OCI-M2 (cell line): Measurements from ENCODE around the gene NFYA.

Experiments used
- DNase-seq: peaks from one replicate; lab custom pipeline; 2025; ENCODE audit not compliant: unreplicated experiment; lab: John Stamatoyannopoulos, UW

Gene NFYA

DNA sequence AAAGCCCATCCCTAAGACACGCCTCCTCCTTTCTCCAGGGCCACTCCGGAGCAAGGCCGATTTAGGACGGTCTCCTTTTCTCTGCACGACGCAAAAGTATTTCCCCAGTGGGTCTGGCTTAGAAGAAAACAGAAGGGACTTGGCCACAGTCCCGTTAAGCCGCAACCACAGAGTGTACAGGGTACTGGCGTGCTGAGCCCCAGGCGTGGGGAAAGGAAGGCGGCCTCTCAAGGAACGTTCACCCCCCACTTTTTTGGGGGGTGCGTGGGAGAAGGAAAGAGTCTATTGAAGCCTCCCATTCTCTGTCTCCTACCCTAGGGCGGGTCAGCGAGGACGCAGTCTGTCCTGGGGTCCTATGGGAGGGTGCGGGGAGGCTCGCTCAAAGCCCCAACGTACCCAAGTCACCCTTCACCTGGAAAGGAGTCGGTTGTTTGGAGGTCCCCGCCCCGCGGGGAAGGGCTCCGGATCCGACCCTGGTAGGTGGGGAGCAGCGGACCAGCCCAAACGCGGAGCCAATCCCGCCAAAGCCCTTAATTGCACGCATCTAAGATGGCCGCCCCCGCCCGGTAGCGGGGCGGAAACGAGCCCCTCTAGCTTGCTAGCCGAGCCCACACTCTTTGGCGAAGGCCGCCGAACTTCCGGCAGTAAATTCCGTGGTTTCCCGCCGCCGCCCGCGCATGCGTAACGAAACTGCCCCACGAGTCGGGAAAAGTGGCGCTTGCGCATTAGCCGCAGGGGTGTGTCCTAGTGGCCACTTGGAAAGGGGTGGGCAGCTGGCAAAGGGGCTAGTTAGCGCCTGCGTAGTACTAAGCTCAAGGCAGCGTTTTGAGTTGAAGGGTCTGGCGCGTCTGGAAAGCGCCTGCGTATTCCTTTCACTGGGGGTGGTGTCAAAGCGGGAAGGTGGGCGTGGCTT lies 595 bp upstream of the NFYA start, which contains the start of gene OARD1:
Gene OARD1, minus strand, starts transcription at position 434 of the 913 bp plus-strand sequence. CDS start 722 bp downstream, outside the sequence.
- peak; percentile 97 for DNase-seq

DNA sequence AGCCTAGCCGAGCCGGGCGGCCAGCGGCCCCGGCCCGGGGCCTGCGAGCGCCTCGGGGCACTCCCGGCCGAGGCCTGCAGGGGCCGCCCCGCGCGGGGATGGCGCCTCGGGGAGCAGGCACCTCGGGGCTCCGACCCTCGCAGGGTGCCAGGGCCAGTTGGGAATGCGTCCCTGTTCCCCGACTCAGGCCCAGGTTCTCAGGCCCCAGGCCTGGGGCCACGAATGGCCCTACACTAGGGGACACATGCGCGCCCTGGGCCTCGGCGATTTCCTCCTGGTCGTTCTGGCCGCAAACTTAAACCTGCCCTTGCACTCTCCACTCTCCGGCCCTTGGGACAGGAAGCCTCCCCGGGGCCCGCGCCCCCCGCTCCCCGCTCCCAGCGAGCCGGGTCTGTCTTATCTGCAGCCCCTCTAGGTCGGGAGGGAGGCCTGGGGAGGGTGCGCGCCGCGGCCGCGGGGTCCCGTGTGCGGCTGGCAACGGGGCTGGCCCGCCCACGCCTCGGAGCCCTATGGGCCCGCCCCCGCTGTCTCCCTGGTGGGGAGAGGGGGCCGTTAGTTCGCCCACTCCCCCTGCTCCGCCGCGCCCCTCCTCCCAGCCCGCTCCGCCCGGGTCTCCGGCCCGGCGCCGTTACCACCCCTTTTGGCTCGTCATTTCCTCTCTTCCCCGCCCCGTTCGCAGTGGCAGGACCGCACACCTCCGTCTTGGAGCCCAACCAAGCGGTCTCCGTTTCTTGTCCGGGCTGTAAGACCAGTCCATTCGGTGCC lies 611 bp downstream of the NFYA start:
- DNase-seq, result peak; percentile 42

DNA sequence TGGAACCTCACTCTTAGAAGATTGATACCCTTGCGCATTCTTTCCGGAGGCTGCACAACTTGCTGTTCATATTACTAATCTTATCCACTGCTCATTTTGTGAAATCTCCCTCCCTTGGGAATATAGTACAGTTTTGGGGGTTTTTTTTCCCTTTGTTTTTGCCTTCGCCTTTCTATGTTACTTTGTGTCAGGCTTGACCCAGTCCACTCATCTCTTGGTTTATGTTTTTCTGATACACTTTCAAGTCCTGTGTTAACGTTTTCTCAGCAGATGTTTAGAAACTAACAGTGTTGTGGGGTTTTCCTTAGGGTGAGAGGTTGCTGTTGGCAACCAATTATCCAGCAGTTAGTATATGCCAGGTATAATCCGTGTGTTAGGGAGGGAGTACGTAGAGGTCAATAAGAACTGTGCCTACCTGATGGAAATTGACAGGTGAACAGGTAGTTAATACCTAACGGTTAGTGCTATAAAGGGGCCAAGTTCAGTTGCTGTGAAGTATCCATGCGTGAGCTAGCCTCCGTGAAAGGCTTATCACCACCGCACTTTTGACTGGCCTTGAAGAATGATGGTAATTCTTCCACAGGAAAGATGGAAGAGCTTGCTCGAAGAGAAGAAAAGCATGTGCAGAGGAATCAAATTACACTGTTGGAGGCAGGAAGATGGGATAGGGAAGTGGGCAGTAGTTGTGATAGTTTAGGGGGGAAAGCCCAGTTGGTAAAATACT lies 1.4 kb downstream of the NFYA start:
- DNase-seq, result no peak

DNA sequence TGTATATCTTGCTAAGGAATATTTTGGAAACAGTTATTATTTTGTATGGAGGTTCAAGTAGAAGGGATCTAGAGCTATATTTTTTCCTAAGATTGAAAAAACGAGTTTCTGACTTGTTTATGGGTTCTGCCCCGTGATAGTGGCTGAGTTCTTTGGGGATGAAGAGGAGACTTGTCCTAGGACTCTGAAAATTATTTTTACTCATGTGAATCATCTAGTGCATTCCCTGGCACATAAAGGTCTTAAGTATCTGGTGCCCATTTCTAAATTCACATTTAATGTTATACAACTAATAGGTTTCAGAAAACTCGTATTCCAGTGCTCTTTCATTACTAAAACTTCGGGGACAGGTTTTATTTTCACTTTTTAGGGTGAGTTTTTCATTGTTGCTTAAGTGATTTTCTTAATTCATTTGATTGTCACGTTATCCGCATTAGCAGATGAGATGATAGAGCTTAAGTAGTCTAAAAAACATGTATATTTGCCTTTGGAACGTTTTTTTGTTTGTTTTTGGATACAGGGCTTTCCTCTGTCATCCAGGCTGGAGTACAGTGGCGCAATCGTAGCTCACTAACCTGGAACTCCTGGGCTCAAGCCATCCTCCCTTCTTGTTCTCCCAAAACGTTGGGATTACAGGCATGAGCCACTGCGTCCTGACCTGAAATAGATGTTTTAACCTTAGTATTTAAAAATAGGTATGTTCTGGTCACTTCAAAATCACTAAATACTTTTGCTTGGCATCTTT lies 2.1 kb downstream of the NFYA start:
- no peak for DNase-seq

DNA sequence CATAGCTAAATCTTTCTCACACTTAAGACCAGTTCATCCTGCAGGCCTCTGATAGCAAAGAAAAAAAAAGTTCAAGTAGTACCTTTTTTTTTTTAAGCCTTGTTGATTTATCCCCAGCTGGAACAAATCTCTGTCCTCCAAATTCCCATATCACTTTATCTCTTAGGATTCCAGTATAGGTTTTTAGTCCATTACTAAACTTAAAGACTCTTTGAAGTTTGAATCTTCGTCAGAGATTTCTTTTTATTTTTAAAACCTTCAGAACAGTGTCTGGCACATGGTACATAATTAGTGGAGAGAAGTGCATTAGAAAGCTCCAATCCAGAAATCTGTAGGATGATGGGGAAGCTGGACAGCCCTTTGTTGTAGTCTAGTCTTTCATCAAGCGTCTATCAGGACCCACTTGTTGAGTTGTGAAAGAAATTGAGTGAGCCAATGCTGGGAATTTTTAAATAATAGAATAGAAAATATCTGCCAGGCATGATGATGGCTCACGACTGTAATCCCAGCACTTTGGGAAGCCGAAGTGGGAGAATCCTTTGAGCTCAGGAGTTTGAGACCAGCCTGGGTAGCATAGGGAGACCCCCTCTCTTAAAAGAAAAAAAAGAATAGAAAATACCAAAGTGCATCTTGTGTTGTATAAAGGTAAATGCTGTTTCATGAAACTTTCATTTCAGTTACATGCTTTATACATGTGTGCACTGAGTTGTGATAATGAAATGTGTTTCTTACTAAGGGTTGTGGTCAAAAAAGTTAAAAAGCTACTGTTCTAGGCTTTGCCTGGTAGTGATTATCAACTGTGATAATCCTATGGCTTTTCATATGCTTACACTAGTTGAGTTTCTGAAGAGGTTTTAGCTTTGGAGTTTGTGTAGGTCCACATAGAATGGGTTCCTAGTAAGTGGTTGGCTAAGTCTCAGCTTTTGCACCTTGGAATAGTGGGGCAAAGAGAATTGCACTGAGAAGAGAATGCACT lies 3.2 kb downstream of the NFYA start:
- no peak for DNase-seq

DNA sequence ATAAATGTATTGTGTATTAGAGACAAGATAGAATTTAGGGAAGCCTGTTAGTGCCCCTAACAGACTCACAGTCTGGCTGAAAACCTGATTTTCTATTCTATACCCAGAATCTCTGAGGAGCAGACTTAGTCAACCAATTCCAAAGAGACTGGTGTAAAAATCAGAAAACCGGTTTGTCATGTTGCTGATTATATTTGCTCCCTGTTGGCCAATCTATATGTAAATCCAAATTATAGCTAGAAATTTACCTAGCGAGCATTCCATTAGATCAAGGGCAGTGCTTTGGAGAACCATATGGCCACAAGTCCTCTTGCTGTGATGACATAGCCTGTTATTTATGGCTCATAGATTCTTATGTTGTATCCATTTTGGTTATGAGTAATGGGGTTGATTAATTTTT lies 4.8 kb downstream of the NFYA start:
- DNase-seq, result no peak

DNA sequence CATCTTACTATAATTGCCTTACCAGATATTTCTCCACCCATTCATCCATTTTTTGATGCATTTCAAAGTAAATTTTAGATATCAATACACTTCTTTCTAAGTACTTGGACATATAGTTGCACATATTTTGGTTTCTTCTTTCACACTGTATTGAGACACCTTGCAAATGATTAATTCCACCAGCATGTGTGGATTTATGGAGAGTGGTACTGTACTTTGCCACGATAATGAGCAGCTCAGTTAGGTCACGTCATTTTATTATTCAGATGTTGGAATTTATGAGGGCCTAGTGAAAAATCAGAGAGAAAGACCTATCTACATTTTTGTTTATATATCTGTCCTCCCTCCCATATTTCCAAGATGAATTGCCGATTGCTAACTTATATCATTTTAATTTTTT lies 5.3 kb downstream of the NFYA start:
- DNase-seq, result no peak

DNA sequence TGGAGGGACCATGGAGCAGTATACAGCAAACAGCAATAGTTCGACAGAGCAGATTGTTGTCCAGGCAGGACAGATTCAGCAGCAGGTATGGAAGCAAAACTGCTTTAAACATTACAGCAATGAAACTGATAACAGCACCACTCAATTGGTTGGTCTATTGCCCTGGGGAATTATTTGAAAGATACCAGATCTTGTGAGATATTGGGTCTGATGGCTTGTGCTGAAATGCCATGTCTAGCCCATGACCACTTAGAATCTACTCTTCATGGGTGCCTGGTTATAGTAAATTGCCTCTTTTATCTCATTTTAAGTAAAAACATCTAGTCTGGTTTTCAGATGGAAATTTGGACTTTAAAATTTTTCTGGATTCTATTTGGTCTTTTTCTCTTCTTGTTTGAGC lies 6.3 kb downstream of the NFYA start:
- DNase-seq, result no peak

DNA sequence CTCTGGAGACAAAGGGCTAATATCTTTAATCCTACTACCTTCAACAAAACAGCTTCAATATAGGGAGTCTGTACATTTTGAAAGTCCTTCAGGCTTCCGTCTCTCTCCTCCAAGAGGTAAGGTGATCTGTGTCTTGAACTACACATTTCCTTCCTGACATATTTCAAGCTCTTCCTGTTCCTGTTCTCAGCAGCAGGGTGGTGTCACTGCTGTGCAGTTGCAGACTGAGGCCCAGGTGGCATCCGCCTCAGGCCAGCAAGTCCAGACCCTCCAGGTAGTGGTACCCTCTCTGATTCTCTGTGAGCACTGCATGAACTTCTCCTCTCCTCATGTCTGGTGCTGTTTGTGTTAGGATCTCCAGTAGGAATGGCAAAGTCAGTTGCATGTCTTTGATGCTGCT lies 7.8 kb downstream of the NFYA start:
- DNase-seq, result no peak

DNA sequence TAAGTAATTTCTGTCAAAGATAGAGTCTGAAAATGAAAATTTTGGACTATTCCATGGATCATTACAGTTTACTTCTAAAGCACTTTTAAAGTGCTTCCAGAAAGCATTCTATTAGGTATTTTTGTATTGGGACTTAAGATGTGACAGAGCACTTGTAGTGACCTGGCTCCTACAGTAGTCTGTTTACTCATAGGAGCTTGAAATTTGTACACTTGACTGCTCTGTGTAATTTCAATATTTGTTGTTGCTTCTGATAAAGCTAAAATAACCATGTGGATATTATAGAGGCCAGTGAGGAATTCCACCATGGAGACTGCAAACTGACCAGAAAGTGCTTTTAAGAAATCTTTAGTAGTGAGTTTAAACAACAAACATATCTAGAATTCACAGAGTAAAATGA lies 10.3 kb downstream of the NFYA start:
- DNase-seq, result no peak

DNA sequence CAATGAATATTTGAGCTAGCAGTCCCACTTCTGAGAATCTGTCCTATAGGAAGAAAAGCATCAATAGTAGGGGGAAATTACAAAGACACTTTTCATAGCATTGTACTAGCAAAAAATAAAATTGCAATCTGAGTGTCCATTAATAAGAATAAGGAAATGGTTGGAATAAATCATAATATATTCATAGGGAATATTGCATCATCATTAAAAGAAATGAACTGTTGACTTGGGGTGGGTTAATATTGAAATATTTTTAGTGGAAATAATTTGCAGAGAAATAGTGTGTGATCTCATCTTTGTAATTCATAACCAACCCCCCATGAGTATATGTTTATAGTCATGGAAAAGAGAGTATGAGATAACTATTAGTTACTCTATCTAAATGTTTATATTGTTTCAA lies 12.4 kb downstream of the NFYA start:
- DNase-seq, result no peak

DNA sequence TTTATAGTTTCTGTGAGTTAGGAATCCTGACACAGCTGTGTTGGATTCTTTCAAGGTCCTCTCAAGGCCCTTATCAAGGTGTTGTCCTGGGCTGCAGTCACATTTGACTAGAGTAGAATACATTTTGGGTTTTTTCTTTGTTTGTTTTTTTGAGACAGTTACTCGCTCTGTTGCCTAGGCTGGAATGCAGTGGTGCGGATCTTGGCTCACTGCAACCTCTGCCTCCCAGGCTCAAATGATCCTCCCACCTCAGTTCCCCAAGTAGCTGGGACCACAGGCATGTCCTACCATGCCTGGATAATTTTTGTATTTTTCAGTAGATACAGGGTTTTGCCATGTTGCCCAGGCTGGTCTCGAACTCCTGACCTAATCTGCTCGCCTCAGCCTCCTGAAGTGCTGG lies 15.7 kb downstream of the NFYA start:
- no peak for DNase-seq

DNA sequence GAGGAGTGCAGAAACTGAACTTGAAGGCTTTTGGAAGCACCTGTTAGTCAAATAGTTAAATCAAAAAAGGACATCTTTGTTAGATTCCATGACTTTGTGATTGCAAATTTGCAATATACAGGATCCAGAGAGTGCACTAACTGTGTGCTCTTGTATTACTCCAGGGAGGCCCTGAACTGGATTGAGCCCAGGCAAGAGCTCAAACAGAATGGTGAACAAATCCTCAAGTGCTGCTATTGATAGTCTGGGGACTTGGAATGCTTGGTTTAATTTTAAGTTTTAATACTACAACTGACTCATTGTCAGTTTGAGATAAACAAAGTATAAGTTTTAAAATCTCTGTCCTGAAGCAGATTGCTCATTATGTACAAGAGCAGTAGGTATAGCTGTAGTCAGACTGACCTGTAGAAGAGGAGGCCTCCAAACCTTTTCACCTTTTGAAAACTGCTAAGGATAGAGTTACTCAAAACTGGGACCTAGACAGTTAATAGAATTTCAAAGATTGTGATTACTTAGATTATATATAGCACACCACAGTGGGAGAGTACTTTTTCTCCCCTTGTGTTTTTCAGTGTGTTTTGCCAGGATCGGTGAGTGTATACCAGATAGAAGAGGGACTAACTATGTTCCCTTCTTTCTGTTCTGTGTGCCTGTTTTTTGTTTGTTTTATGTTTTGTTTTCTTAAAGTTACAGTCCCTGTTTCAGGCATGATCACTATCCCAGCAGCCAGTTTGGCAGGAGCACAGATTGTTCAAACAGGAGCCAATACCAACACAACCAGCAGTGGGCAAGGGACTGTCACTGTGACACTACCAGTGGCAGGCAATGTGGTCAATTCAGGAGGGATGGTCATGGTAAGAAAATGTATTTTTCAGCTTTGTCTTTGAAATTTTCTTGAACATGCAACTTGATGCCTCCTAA lies 18.3 kb downstream of the NFYA start:
- no peak for DNase-seq

DNA sequence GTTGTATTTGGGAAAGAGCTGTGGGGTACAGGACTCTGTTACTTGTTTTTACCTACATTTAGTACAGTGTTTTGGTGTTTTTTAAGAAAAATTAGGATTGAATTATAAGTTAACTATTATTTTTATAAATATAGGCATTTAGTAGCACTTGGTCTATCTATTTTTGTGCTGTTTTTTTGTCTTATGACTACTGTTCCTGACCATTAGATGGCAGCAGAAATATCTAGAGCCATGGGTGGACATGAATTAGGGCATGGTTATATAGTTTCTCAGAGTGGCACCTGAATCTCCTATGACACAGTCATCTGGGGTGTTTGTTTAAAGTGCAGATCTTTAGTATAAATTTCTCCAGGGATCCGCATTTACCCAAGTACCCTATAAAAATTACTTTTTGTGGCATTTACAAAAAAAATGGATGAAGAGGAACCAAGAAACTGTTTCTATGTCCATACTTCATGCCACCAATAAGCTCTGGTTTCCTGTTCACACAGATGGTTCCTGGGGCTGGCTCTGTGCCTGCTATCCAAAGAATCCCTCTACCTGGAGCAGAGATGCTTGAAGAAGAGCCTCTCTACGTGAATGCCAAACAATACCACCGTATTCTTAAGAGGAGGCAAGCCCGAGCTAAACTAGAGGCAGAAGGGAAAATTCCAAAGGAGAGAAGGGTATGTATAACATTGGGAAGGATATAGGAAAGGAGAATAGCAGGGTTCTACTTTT lies 19.8 kb downstream of the NFYA start:
- no peak for DNase-seq

DNA sequence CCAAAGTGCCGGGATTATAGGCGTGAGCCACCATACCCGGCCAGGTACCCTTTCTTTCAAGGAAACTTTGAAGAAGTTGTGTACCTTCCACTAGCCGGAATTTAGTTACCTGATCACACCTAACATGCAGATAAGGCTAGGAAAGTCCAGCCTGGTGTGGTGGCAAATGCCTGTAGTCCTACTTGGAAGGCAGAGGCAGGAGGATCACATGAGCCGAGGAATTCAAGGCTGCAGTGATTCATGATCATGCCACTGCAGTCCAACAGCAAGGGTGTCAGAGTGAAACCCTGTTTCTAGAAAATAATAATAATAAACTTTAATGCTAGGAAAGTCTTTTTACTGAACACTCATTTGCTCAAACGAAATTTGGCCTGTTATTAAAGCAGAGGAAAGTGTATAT lies 21.0 kb downstream of the NFYA start:
- DNase-seq, result no peak

DNA sequence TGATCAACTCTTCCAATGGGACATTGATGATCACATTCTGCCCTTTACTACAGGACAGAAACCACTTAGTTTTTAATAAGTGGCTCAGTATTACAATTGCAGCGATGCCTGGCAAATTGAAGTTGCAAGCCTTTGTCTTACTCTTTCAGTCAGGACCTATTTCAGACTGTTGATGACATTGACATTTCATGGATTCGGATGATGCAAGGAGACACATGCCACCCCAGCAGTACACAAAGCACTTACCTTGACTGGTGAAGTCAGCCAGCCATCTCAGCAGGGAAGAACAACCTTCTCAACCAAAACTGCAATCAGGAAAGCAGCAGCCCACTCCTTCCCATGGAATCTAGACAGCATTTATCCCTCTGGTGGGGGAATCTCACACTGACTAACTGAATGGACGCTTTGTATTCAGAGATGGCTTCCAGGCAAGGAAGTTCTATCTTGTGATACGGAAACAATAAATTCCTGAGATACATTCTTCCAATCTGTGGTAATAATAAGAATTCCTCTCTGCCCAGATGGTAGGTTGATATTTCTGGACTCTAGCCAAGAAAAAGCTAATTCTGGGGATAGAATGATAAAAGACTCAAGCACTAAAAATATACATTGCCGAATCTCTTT lies 24.8 kb downstream of the NFYA start:
- DNase-seq, result no peak

DNA sequence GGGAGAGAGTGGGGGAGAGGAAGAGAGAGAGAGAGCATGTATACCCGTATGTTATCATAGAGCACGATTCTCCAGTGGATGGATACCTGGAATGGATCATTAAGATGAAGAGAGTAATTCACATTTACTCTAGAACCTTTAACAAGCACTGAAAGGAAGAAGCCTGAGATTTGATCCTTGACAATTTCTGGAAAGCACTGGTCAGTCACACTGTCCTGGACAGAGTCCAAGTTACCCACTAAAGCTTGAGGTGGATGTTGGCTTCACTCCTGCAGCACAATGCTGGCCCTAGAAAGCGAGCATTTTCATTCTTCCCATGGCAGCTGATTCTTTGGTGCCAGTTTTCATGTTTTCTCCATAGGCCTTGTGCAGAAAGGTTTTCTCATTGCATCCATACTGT lies 25.6 kb downstream of the NFYA start:
- no peak for DNase-seq

DNA sequence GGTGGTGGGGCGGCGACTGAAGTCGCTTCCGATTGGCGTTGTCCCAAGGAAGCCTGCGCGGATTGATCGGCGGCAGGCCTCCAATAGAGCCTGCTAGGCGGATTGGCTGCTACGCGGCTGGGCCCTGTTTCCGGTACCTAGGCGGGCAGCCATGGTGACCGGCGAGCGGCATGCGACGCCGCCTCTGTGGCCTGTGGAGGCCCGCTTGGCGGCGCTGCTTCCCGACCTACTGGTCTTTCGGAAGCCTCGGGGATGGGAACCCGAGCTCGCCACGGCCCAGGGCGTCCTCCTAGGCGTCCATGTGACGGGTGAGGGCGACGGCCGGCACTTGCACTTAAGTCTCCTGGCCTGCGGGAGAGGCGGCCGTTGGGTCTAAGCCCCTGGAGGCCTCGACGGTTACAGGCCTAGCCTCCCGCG lies 28.1 kb downstream of the NFYA start:
- no peak for DNase-seq
